CD4-positive, alpha-beta T cell treated with Interleukin-10 for 1 hour (primary cell): Measurements from ENCODE around the gene MXD4.
A peak's percentile ranks its signal among the peaks of the same experiment; 100 is the strongest.
"Not testable (repeated sequence)": the region's sequence is repeated elsewhere in the genome, so short reads cannot be mapped to it uniquely, and the experiment has no call there.

Experiments used
- DNase-seq: peaks from one replicate; pipeline ENCODE4 v3.0.0-alpha.2; 2020

MXD4 gene

DNA sequence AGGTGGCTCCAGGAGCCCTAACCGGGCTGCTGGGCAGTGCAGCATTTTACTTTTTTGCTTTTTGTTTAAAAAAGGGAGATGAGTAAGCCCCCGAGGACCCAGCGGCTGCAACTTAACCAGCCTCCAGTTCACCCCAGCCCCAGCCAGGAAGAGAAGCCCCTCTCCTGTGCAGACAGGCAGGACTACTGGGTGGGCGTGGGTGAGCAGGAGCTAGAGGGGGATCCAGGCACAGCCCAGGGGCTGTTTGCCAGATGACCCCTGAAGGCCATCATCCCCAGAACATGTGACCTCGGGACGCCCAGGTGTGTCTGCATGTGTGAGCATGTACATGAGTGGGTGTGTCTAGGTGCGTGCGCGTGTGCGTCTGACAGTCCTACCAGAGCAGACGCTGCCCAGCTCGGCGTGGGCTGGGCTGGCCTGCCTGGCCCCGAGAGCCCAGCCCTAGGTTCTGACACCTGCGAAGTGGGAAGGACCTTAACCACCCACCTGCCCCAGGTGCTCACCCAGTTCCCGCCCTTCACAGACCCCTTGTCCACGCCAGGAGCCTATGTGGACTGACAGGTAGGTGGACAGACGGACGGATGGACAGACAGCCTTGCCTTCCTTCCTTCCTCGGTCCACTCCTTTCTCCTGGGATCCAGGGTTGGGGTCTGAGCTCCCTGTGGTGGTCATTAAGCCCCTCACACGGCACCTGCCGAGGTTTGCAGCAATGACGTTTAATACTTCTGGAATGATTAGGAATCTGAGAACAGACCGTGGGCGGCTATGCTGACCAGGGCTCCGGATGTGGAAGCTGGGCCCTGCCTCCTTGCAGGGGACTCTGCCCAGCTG lies 12.2 kb downstream of the MXD4 start:
- no peak for DNase-seq

DNA sequence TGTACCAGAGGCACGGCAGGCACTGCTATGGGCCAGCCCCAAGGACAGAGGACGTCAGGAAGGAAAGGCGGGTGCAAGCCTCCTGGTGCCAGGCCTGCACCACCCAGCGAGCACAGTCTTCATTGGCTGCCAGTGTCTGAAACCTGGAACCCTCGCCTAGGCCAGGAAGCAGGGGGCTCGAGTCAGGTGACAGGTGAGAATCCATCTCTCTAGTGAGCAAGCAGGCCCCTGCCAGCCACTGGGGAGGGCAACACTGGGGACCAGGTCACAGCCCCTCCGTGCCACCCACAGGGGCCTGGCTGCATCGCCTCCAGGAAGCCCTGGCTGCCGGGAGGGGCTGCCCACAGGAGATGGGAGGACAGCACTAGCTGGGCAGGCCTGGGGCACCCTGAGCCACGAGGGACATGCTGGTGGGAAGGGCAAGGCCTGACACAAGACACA lies 13.1 kb downstream of the MXD4 start:
- no peak for DNase-seq

DNA sequence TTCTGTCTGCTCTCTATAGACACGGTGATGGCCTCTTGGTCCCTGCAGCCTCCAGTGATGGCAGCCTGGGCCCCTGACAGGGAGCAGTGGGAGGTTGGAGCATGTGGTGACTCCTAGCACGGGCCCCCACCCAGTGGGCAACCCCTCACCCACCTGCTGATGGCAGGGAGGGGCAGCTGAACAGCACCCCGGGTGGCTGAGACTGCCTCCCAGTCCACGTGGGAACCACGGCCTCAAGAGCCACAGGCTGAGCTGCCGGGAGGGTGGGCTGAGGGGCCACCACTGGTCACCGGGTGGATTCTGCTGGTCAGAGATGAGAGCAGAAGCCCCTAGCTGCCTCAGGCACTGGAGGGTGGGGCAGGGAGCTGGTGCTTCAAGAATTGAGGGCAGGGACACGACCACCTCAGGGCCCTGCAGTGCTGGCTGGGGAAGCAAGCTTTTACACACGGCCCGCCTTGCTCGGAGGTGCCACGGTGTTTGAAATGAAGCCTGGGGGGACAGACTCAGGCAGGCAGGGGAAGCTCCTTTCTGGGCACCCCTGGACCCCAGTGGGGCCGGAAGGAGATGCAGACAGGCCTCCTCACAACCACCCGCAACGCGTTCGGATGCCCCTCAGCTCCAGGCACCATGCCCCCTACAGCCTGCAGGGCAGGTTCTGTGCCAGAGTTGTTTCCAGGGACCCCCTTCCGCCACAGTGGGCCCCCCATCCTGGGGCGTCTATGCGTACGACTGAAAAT lies 13.7 kb downstream of the MXD4 start:
- DNase-seq, result no peak

DNA sequence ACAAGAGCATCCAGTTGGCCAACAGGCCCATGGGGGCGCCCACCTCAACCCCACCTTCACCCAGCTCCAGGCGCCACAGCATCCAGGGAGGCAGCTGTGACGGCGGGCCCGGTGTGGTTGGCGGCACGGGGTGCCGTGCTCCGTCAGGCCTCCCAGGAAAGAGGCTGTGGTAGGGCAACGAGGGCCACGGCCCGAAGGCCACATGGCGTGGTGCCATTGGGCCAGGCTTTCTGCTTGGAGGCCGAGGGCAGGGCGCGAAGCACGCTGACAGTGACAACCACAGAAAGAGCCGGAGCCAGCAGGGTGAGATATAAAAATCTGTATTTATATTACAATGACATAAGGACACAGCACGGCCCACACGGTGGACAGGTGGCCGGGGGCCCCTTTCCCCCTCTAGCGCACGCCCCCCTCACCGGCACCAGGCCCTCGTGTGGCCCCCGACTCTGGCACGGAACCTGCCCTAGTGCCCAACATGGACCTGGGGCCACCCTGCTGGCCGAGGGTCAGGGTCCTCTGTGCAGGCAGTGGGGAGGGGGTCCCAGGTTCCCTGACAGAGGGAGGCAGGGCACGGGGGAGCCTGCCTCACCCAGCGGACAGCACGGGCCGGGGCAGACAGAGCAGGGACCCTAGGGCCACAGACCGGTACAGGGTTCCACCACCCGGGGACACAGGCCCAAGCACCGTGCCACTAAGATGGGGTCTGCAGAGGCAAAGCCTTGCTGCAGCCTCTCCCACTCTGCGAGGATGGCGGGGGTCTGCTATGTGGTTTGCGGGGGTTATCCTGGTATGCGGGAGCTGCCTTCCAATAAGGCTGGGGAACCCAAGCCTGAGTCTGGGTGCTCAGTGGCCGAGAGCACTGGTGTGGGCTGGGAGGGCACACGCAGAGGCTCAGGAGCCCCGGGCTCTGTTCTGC lies 14.5 kb downstream of the MXD4 start:
- no peak for DNase-seq

DNA sequence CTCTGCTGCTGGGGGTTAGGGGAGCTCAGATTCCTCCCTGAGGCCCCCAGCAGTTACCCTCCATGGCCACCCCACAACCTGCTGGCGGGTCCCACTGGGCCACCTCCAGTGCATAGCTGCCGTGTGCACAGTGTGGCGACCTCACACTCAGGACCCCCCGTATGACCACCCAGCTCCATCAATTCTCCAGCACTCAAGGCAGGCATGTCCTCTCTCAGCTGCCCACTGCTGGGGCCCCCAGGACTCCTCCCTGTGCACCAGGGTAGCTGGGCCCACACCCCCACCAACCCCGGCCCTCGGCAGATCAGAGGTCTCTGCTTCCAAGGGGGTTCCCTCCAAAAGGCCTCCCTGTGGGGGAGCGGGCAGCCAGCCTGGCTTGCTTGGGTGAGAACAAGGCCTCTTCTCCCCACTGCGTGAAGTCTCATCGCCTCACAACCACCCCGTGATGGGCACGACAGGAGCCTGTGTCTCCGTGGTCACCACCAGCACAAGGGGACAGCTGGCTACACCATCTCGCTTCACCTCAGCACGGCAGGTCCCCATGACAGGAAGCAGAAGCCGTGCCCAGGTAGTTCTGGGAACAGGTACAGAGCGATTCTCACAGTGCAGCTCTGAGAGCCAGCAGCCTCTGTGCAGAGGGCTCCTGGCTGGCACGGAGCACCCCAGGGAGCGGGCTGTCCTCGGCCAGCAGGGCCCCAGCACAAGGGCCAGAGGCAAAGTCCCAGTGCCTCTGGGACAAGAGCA lies 15.4 kb downstream of the MXD4 start:
- DNase-seq, result no peak

DNA sequence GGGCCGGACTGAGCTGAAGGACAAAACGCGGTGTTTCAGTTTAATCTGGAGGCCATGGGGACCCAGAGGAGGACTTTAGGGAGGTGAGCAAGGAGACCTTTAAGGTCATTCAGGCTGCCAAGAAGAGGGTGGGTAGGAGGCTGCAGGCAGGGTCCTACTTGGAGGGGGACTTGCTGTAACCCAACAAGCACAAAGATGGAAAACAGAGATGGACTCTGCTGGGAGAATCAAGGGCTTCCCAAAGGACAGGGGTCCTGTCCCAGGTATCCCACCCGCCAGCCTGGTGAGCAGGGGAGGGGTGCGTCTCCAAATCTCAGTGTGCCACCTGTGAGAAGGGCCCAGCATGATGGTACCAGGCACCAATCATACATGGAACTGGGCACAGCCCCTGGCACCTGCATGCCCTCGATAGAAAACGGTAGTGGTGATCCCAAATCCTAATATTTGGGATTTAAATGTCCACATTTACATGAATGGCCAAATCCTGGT lies 16.1 kb downstream of the MXD4 start:
- DNase-seq, result no peak

DNA sequence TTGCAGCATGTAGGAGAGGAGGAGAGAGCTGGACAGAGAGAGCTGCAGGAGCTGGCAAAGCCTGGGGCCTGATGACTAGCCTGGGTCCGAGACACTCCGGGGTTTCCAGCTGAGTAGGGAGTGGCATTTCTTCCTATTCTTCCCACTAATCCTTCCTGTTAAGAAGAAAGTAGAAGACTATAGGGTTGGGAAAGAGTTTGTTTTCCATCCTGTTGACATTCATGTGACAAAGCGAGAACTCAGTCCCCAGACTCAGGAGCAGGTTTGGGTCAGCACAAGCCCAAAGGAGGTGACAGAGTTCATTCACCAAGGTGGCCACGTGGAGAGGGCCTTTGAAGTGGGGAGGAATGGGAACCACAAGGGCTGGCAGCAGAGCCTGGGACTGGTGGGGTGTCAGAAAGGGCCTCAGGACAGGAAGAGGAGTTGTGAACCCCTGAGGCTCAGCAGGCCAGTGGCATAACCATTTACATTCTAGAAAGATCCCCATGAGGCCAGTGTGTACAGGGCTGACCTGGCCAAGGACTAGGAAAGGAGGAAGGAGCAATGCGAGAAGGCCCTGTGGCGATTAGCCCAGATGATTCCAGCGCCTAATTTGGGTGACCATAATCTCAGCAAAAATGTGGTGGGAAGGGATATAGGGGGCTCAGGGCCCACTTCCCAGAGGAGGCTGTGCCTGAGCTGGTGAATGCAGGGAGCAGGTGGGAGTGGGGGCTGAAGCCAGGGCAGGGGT lies 16.7 kb downstream of the MXD4 start:
- no peak for DNase-seq

DNA sequence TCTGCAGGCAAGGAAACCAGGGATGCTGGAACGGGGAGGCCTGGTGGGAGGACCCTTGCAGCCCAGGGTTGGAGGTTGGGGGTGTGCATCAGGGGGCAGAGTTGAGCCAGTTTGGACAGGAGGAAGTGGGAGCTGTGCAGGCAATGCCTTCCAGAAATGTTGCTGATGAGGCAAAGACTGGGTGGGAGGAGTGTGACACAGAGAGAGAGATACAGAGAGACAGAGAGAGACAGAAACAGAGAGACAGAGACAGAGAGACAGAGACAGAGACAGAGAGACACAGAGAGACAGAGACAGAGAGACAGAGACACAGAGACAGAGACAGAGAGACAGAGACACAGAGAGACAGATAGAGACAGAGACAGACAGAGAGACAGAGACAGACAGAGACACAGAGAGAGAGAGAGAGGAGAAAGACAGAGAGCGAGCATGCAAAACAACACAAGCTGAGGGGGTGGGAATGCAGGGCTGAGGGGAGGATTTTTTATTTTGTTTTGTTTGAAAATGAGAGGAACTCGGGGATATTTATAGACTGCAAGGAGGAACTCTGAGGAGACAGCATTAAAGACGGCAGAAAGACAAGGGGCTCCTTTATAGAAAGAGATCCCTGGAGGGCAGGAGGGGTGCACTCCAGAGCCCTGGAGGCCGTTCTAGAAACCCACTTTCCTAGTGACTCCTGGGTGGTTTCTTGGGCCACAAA lies 18.1 kb downstream of the MXD4 start:
- no peak for DNase-seq

DNA sequence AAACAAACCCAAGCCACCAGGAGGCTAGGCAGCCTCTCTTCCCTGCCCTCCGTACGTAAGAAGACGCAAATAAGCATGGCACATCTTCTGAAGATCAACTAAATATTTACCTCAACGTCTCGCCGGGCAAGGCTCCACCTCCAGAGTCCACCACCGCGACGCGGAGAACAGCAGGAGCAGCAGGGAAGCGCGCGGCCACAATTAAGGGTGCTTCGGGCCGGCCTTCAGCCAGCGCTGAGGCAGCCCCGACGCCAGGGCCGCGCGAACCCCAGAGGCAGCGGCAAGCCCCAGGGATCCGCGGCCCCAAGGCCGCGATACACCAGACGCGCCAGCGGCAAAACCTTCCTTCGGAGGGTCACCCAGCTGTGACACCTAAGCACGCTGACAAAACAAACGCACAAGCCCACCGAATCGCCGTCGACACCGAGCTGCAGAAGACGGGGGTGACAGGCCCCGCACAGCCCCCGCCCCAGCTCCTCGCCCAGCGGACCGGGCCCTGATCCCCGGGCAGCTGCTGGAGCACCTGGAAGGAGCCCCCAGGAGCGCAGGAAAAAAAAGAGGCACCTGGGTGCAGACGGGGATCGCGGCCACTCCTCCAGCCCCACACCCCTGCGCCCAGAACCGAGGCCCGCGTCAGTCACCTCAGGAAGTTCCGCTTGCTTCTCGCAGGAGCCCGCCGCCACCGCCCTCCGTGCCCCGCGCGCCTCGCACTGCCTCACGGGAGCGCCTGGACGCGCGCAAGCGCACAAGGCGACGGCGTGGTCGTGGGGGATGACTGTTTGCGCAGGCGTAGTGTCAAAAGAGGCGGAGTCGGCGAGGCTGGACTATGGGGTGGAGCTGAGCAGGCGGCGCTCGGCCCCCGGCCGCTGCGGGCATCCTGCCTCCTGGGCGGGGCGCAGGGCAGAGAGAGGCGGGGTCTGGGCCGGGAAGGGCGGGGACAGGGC lies 20.2 kb downstream of the MXD4 start, which contains the start of the genes HAUS3 and POLN:
Gene HAUS3, minus strand, starts transcription at position 712 of the 944 bp plus-strand sequence. CDS start 1,175 bp downstream, outside the sequence.
Gene POLN, minus strand, starts transcription at position 712 of the 944 bp plus-strand sequence. CDS start 12,890 bp downstream, outside the sequence.
- DNase-seq, result peak; percentile 100

DNA sequence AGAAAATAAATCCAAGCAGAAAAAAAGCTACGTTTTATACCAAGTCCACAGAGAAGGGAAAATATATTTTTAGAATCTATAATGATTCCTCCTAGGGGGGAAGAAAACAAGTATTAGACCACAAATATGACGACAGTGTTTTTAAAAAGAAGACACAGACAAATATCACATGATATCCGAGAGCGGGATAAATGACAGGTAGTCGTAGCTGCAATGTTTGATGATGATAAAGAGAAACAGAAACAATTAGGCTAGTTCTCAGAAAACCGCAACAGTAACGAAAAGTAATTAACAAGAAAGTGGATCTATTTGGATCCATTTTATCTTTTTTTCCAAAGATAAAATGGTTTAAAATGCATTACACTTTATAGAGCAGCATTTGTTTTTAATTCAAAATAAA lies 20.9 kb downstream of the MXD4 start:
- peak; percentile 72 for DNase-seq

DNA sequence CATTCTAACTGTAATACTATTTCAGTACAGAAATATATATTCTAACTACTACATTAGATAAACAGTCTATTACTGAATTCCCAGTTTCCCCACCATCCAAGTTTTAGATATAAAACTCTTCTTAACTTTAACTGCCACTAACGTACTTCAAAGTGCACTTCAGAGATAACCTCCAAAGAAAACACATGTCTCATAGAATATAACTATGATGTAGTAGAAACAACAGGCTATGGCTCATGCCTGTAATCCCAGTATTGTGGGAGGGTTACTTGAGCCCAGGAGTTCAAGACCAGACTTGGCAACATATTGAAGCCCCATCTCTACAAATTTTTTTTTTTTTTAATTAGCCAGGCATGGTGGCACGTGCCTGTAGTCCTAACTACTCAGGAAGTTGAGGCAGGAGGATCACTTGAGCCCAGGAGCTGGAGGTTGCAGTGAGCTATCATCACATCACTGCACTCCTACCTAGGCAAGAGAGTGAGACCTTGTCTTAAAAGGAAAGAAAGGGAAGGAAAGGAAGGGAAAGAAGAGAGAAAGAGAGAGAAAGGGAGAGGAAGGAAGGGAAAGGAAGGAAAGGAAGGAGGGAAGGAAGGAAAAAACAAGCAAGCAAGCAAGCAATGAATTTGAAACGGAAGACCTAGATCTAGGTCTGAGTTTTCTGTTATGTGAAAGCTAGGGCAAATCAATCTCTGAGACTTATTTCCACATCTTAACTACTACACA lies 24.8 kb downstream of the MXD4 start:
- no peak for DNase-seq

DNA sequence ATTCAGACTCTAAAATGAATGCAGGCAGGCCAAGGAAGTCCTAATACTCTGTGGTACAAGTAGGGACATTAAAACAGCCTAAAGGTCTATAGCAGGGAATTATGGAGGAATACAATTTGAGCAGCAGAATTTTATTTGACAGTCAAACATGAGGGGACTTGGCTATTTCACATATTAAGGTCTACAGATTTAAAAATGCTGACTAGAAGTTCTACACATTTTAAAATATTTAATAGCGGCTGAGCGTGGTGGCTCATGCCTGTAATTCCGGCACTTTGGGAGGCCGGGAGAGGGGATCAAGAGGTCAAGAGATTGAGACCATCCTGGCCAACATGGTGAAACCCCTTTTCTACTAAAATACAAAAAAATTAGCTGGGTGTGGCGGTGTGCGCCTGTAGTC lies 30.8 kb downstream of the MXD4 start:
- no peak for DNase-seq

DNA sequence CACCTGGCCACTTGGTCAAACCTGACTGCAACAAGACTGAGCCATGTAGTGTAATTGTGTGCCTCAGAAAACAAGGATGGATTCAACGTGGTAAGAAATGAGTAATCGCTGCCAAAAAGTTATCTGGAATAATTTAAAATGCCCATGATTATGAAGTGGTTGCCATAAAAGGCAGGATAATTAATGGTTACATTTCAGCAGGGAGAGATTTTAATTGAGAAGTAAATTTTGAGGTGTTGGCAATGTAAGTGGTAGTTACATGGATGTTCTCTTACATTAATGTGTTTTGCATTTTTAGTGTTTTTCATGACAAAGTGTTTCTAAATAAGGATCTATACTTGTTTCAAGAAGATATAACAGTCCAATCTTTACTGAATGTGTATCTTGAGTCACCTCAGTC lies 35.6 kb downstream of the MXD4 start:
- DNase-seq, result no peak

DNA sequence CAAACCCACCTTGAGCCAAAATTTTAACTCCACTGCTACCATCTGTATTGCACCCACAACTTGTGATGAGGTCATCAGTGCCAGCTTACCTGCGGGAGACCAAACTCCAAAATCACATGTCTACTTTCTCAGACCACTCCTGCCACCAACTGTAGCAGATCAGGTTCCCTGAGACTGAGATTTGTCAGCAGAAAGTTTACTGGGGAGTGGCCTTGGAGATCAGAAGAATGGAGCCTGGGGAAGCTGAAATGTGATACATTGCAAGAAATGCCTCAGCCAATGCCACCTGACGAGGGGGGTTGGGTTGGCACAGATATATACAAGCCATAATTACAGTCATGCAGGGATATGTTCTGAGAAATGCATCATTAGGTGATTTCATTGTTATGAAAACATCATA lies 39.1 kb downstream of the MXD4 start:
- no peak for DNase-seq

DNA sequence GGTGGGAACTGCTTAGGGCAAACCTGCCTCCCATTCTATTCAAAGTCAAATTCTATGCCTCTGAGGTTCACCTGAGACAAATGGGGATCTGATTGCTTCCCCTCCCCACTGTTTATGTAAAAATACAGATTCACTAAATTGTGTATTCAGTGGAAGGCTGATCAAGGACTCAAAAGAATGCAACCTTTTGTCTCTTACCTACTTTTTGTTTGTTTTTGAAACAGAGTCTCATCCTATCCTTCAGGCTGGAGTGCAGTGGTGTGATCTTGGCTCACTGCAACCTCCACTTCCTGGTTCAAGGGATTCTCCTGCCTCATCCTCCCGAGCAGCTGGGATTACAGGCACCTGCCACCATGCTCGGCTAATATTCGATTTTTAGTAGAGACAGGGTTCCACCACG lies 40.5 kb downstream of the MXD4 start:
- not testable (repeated sequence) for DNase-seq

DNA sequence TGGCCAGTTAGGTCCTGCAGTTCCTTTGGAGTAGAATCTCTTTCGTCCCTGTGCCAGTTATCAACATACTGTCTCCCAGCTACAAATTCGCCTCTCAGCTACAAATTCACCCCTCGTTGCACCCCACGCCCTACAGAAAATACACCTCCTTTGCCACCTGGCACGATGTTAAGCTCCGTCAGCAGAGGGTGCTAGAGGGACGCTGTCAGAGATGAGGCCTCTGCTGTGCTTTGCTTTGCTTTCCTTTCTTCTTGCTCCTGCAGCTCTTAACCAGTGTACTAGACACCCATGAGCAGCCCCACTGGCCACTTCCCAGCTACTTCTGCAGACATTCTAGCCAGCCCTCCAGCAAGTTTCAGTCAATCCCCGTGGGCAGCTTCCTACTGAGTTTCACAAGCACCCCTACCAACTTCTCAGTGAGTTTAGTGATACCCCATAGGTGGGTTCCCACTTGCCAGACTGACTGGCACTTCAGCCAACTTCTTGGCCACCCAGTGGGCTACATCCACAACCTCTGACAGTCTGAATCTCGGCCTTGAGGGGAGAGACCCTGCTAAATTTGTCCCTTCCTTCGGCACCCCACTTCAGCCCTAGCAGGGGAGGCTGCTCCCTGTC lies 41.8 kb downstream of the MXD4 start:
- DNase-seq, result peak; percentile 85

DNA sequence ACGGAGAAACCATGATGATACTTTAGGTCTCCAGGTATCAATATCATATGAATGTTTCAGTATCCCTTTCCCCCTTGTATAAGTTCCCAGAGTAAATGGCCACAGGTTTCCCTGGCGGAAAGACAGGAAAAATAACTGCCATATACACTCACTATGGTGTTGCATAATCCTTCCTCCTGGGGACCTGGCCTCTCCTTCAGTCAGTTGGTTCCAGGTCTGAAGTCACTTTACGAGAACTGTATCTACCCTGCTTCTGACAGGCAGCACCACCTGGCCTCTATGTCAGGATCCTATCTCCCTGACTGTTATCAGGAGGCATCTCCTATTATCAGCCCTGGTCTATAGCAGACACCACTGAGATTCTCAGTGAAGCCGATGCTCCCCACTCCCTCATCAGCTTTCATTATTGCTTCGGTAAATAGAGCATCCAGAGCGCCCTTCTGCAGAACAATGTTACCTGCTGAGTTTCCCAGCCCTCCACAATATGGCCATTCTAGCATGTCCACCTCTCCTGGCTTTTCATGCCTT lies 42.6 kb downstream of the MXD4 start:
- DNase-seq, result no peak

DNA sequence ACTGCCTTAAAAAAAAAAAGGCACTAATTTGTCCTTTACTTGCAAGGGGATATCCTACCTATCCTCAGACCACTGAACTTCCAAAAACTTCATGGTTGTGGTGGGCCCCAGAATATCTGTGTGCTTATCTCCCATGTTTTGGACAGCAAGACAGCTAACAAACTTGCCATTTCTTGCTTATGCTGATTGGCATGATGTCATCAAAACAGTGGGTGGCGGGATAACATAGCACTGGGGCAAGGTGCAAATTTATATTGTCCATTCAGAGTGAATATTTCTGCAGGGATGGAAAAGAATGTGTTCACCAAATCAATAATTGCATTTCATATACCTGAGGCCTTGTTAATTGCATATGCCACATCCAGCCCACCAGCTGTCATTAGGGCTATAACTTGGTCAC lies 43.5 kb downstream of the MXD4 start:
- no peak for DNase-seq
